ENCODE measurements around the gene SLC35E1.

- TF ChIP-seq CTCF (IDR thresholded peaks at IDR 0.05; ENCODE audit: insufficient read depth, low read length) = no peak
- no peak for TF ChIP-seq POLR2AphosphoS5 (IDR thresholded peaks at IDR 0.05; ENCODE audit: low read depth)
- TF ChIP-seq, protein P1, sequence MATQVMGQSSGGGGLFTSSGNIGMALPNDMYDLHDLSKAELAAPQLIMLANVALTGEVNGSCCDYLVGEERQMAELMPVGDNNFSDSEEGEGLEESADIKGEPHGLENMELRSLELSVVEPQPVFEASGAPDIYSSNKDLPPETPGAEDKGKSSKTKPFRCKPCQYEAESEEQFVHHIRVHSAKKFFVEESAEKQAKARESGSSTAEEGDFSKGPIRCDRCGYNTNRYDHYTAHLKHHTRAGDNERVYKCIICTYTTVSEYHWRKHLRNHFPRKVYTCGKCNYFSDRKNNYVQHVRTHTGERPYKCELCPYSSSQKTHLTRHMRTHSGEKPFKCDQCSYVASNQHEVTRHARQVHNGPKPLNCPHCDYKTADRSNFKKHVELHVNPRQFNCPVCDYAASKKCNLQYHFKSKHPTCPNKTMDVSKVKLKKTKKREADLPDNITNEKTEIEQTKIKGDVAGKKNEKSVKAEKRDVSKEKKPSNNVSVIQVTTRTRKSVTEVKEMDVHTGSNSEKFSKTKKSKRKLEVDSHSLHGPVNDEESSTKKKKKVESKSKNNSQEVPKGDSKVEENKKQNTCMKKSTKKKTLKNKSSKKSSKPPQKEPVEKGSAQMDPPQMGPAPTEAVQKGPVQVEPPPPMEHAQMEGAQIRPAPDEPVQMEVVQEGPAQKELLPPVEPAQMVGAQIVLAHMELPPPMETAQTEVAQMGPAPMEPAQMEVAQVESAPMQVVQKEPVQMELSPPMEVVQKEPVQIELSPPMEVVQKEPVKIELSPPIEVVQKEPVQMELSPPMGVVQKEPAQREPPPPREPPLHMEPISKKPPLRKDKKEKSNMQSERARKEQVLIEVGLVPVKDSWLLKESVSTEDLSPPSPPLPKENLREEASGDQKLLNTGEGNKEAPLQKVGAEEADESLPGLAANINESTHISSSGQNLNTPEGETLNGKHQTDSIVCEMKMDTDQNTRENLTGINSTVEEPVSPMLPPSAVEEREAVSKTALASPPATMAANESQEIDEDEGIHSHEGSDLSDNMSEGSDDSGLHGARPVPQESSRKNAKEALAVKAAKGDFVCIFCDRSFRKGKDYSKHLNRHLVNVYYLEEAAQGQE (IDR thresholded peaks at IDR 0.05; ENCODE audit: insufficient replicate concordance, low read depth) = no peak
- no peak for TF ChIP-seq GABPA (IDR thresholded peaks at IDR 0.05; ENCODE audit: low read depth)
- no peak for TF ChIP-seq SPI1 (IDR thresholded peaks at IDR 0.05; ENCODE audit: borderline replicate concordance, low read depth)
Observed at GRCh38 chr19:16585094-16585801, 13.0 kb upstream of the SLC35E1 start.
